NCI-H2081 (cell line): ENCODE results near the gene SNTB2.
"Not testable (repeated sequence)": the region's sequence is repeated elsewhere in the genome, so short reads cannot be mapped to it uniquely, and the experiment has no call there.

Experiments
- DNase-seq, 2 experiments: peaks; one replicate each; lab custom pipeline; 2025; lab: John Stamatoyannopoulos, UW

The SNTB2 gene

GRCh38 chr16:69186642-69187445 lies at the start of gene SNTB2:
TSS of gene SNTB2 (plus strand) at chr16:69187164. CDS start at chr16:69187167, 3 bp downstream.
- peak; percentile 72 to 80 for DNase-seq

- no peak for DNase-seq
Observed at GRCh38 chr16:69138608-69139007, 48.4 kb upstream of the SNTB2 start.

- DNase-seq, result not testable (repeated sequence)
Observed at GRCh38 chr16:69139464-69139863, 47.5 kb upstream of the SNTB2 start.

GRCh38 chr16:69141014-69141413 lies 46.0 kb upstream of the SNTB2 start:
- DNase-seq, result no peak

GRCh38 chr16:69141936-69142335 lies 45.0 kb upstream of the SNTB2 start:
- no peak for DNase-seq

- DNase-seq, result no peak
Observed at GRCh38 chr16:69143116-69143515, 43.8 kb upstream of the SNTB2 start.

- DNase-seq, result no peak
Observed at GRCh38 chr16:69145658-69146057, 41.3 kb upstream of the SNTB2 start.

- DNase-seq, result not testable (repeated sequence)
Observed at GRCh38 chr16:69149621-69150020, 37.3 kb upstream of the SNTB2 start.

GRCh38 chr16:69150146-69150865 lies 36.7 kb upstream of the SNTB2 start:
- peak; percentile 19 to 36 for DNase-seq

- no peak for DNase-seq
Observed at GRCh38 chr16:69157196-69157595, 29.8 kb upstream of the SNTB2 start.

GRCh38 chr16:69160192-69160591 lies 26.8 kb upstream of the SNTB2 start:
- no peak for DNase-seq

- no peak for DNase-seq
Observed at GRCh38 chr16:69165584-69165983, 21.4 kb upstream of the SNTB2 start.

GRCh38 chr16:69166221-69166833 lies 20.6 kb upstream of the SNTB2 start:
- no peak for DNase-seq

- no peak for DNase-seq
Observed at GRCh38 chr16:69166946-69167930, 19.7 kb upstream of the SNTB2 start.

- DNase-seq, result no peak
Observed at GRCh38 chr16:69169051-69169450, 17.9 kb upstream of the SNTB2 start.

- no peak for DNase-seq
Observed at GRCh38 chr16:69169607-69170352, 17.2 kb upstream of the SNTB2 start.

- no peak for DNase-seq
Observed at GRCh38 chr16:69171325-69172084, 15.5 kb upstream of the SNTB2 start.

GRCh38 chr16:69176033-69176800 lies 10.7 kb upstream of the SNTB2 start:
- DNase-seq, result no peak

- DNase-seq, result peak in 1 of 2 experiments; percentile 46
Observed at GRCh38 chr16:69179328-69180010, 7.5 kb upstream of the SNTB2 start.
